Activated naive CD8-positive, alpha-beta T cell treated with anti-CD3 and anti-CD28 coated beads for 36 hours (primary cell): ENCODE measurements around the gene THEMIS. TPM values are rescaled to one million over a fixed set of nuclear protein-coding genes. Genes with fewer than 3 reads are reported as not detected.

Experiments used
- DNase-seq: peaks from one replicate; pipeline ENCODE4 v3.0.0; 2021
- H3K27ac Mint-ChIP-seq: one replicate; pipeline ENCODE4 v1.8.0; 2022; ENCODE audit warnings: mild to moderate bottlenecking, moderate library complexity, mixed read lengths
- H3K27me3 Mint-ChIP-seq: one replicate; pipeline ENCODE4 v1.8.0; 2022; ENCODE audit warnings: mild to moderate bottlenecking, mixed read lengths
- H3K36me3 Mint-ChIP-seq: one replicate; pipeline ENCODE4 v1.8.0; 2021; ENCODE audit warnings: mild to moderate bottlenecking, mixed read lengths
- H3K4me1 Mint-ChIP-seq: one replicate; pipeline ENCODE4 v1.8.0; 2021; ENCODE audit warnings: mixed read lengths
- H3K4me3 Mint-ChIP-seq: one replicate; pipeline ENCODE4 v1.8.0; 2022; ENCODE audit warnings: mild to moderate bottlenecking, moderate library complexity, mixed read lengths
- H3K9me3 Mint-ChIP-seq: one replicate; pipeline ENCODE4 v1.8.0; 2022; ENCODE audit warnings: mixed read lengths
- total RNA-seq, 2 experiments: library from RNA; stranded (reverse); gene quantifications; one replicate each; pipeline ENCODE4 v1.2.3, GENCODE V29; 2021

Gene THEMIS
- total RNA-seq, 2 experiments from 2014 or later, result 48.3 to 49.7 TPM

- Mint-ChIP-seq H3K4me3 (peak overlapping the region; percentile 1), H3K4me1 (peaks cover 56% of the 10 kb centered on the region), H3K27me3 (no peaks in the 10 kb centered on the region), H3K9me3 (peaks cover 35% of the 10 kb centered on the region), H3K36me3 (peaks cover 40% of the 10 kb centered on the region), H3K27ac (peak overlapping the region; percentile 76)
- DNase-seq, result no peak
Observed at GRCh38 chr6:127924440-127924839, 23.6 kb upstream of the THEMIS start.

- peaks cover 33% of the 10 kb centered on the region for H3K9me3 Mint-ChIP-seq
- peak overlapping the region; percentile 76 for H3K27ac Mint-ChIP-seq
- DNase-seq, result no peak
- H3K27me3 Mint-ChIP-seq, result no peaks in the 10 kb centered on the region
- peak overlapping the region; percentile 1 for H3K4me3 Mint-ChIP-seq
- H3K4me1 Mint-ChIP-seq, result peaks cover 60% of the 10 kb centered on the region
- peaks cover 38% of the 10 kb centered on the region for H3K36me3 Mint-ChIP-seq
Observed at GRCh38 chr6:127924031-127924430, 23.2 kb upstream of the THEMIS start.

- no peaks in the 10 kb centered on the region for H3K27me3 Mint-ChIP-seq
- H3K4me3 Mint-ChIP-seq, result no peak overlapping the region
- H3K27ac Mint-ChIP-seq, result peak overlapping the region; percentile 76
- H3K4me1 Mint-ChIP-seq, result peaks cover 65% of the 10 kb centered on the region
- H3K9me3 Mint-ChIP-seq, result peaks cover 25% of the 10 kb centered on the region
- no peak for DNase-seq
- H3K36me3 Mint-ChIP-seq, result peaks cover 33% of the 10 kb centered on the region
Observed at GRCh38 chr6:127923135-127923534, 22.3 kb upstream of the THEMIS start.

GRCh38 chr6:127921982-127922381 is 21.1 kb upstream of the THEMIS start:
- H3K9me3 Mint-ChIP-seq, result peaks cover 17% of the 10 kb centered on the region
- peak overlapping the region; percentile 76 for H3K27ac Mint-ChIP-seq
- peaks cover 73% of the 10 kb centered on the region for H3K4me1 Mint-ChIP-seq
- peaks cover 25% of the 10 kb centered on the region for H3K36me3 Mint-ChIP-seq
- H3K4me3 Mint-ChIP-seq, result peak overlapping the region; percentile 42
- H3K27me3 Mint-ChIP-seq, result no peaks in the 10 kb centered on the region
- DNase-seq, result no peak

- Mint-ChIP-seq H3K4me3 (no peak overlapping the region), H3K36me3 (peaks cover 17% of the 10 kb centered on the region), H3K4me1 (peaks cover 82% of the 10 kb centered on the region), H3K27me3 (no peaks in the 10 kb centered on the region), H3K9me3 (peaks cover 13% of the 10 kb centered on the region), H3K27ac (peak overlapping the region; percentile 22)
- no peak for DNase-seq
Observed at GRCh38 chr6:127920804-127921203, 19.9 kb upstream of the THEMIS start.

GRCh38 chr6:127918506-127919427 is 17.9 kb upstream of the THEMIS start:
- no peak for DNase-seq
- peak overlapping the region; percentile 71 for H3K4me3 Mint-ChIP-seq
- H3K27ac Mint-ChIP-seq, result peak overlapping the region; percentile 80
- H3K27me3 Mint-ChIP-seq, result no peaks in the 10 kb centered on the region
- peaks cover 14% of the 10 kb centered on the region for H3K36me3 Mint-ChIP-seq
- peaks cover 81% of the 10 kb centered on the region for H3K4me1 Mint-ChIP-seq
- H3K9me3 Mint-ChIP-seq, result peaks cover 7% of the 10 kb centered on the region

GRCh38 chr6:127917766-127918165 is 16.9 kb upstream of the THEMIS start:
- Mint-ChIP-seq H3K4me3 (peak overlapping the region; percentile 71), H3K9me3 (peaks cover 7% of the 10 kb centered on the region), H3K36me3 (peaks cover 16% of the 10 kb centered on the region), H3K27me3 (no peaks in the 10 kb centered on the region), H3K4me1 (peaks cover 81% of the 10 kb centered on the region), H3K27ac (peak overlapping the region; percentile 80)
- DNase-seq, result no peak

GRCh38 chr6:127914240-127914639 is 13.4 kb upstream of the THEMIS start:
- H3K4me1 Mint-ChIP-seq, result peaks cover 62% of the 10 kb centered on the region

GRCh38 chr6:127912914-127913313 is 12.1 kb upstream of the THEMIS start:
- H3K4me1 Mint-ChIP-seq, result peaks cover 59% of the 10 kb centered on the region
- no peak overlapping the region for H3K4me3 Mint-ChIP-seq
- H3K36me3 Mint-ChIP-seq, result peaks cover 47% of the 10 kb centered on the region
- H3K27me3 Mint-ChIP-seq, result no peaks in the 10 kb centered on the region
- peaks cover 26% of the 10 kb centered on the region for H3K9me3 Mint-ChIP-seq
- DNase-seq, result no peak
- H3K27ac Mint-ChIP-seq, result peak overlapping the region; percentile 59

More at GRCh38 chr6:127914240-127914639, 13.4 kb upstream of the THEMIS start:
- H3K27me3 Mint-ChIP-seq, result no peaks in the 10 kb centered on the region
- peaks cover 41% of the 10 kb centered on the region for H3K36me3 Mint-ChIP-seq
- H3K9me3 Mint-ChIP-seq, result peaks cover 22% of the 10 kb centered on the region
- H3K4me3 Mint-ChIP-seq, result no peak overlapping the region
- DNase-seq, result no peak
- peak overlapping the region; percentile 59 for H3K27ac Mint-ChIP-seq

GRCh38 chr6:127907960-127908640 is 7.2 kb upstream of the THEMIS start:
- Mint-ChIP-seq H3K27ac (peak overlapping the region; percentile 88), H3K4me1 (peaks cover 52% of the 10 kb centered on the region), H3K36me3 (peaks cover 56% of the 10 kb centered on the region), H3K4me3 (peak overlapping the region; percentile 62), H3K27me3 (no peaks in the 10 kb centered on the region), H3K9me3 (peaks cover 33% of the 10 kb centered on the region)
- no peak for DNase-seq

- no peak overlapping the region for H3K4me3 Mint-ChIP-seq
- H3K27ac Mint-ChIP-seq, result peak overlapping the region; percentile 64
- no peak for DNase-seq
- peaks cover 50% of the 10 kb centered on the region for H3K4me1 Mint-ChIP-seq
- H3K9me3 Mint-ChIP-seq, result peaks cover 14% of the 10 kb centered on the region
- H3K36me3 Mint-ChIP-seq, result peaks cover 41% of the 10 kb centered on the region
- H3K27me3 Mint-ChIP-seq, result no peaks in the 10 kb centered on the region
Observed at GRCh38 chr6:127904160-127904559, 3.3 kb upstream of the THEMIS start.

GRCh38 chr6:127902933-127903332 is 2.1 kb upstream of the THEMIS start:
- Mint-ChIP-seq H3K27ac (peak overlapping the region; percentile 78), H3K4me1 (peaks cover 45% of the 10 kb centered on the region), H3K27me3 (no peaks in the 10 kb centered on the region), H3K4me3 (peak overlapping the region; percentile 50), H3K9me3 (peaks cover 13% of the 10 kb centered on the region), H3K36me3 (peaks cover 45% of the 10 kb centered on the region)
- no peak for DNase-seq

- peak overlapping the region; percentile 84 for H3K4me3 Mint-ChIP-seq
- H3K36me3 Mint-ChIP-seq, result peaks cover 35% of the 10 kb centered on the region
- H3K27ac Mint-ChIP-seq, result peak overlapping the region; percentile 96
- H3K9me3 Mint-ChIP-seq, result peaks cover 1% of the 10 kb centered on the region
- no peaks in the 10 kb centered on the region for H3K27me3 Mint-ChIP-seq
- DNase-seq, result no peak
- peaks cover 26% of the 10 kb centered on the region for H3K4me1 Mint-ChIP-seq
Observed at GRCh38 chr6:127897484-127897883, 3.4 kb downstream of the THEMIS start.

- Mint-ChIP-seq H3K27me3 (no peaks in the 10 kb centered on the region), H3K9me3 (peaks cover 3% of the 10 kb centered on the region), H3K27ac (peak overlapping the region; percentile 97), H3K36me3 (peaks cover 54% of the 10 kb centered on the region), H3K4me1 (peaks cover 42% of the 10 kb centered on the region), H3K4me3 (peak overlapping the region; percentile 73)
- DNase-seq, result no peak
Observed at GRCh38 chr6:127894051-127894450, 6.8 kb downstream of the THEMIS start.

- peak; percentile 41 for DNase-seq
- Mint-ChIP-seq H3K9me3 (peaks cover 2% of the 10 kb centered on the region), H3K36me3 (peaks cover 52% of the 10 kb centered on the region), H3K27me3 (no peaks in the 10 kb centered on the region), H3K4me3 (peak overlapping the region; percentile 73), H3K27ac (peak overlapping the region; percentile 97), H3K4me1 (peaks cover 43% of the 10 kb centered on the region)
Observed at GRCh38 chr6:127893541-127893940, 7.3 kb downstream of the THEMIS start.
